CD1c-positive myeloid dendritic cell (primary cell): ENCODE results near the gene AQP11.

ENCODE experiments used
- DNase-seq: peaks from one replicate; pipeline ENCODE4 v3.0.0-alpha.2; 2016; ENCODE audit errors: extremely low spot score

AQP11 gene

DNA sequence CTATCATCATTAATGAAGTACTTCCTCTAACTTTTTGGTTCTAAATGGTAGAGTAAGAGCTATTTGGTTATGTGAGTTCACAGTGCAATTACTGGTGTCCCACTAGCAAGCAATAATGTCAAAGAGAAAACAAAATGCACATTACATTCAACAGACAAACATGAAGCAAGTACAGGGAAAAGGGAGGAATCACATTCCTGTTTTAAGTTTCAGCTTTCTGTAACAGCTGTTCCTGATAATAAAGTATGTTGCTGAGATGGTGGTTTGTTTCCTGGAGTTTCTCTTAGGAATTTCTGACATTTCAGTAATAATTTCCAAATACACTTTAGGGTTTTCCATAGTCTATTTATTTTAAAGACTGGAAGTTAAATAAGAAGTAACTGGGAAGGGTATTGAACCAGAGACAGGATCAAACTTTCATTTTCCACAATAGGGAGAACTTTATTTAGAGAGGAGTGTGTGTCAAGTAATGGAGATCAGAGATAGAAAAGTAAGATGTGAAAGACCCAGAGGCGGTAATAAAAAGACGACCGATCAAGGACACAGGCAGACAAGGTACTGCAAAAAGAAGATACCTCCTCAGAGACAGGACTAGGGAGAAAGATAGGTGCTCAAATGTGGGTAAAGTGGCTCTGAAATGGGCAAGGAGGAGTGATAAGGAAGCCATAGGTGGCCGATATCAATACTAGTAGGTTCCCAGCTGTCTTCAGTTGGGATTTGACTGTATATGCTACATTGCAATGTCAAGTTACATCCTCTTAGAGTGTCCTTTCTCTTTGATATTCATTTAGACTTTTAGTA, 68.7 kb downstream of the AQP11 start:
- no peak for DNase-seq
